HG03442 (cell line): ENCODE measurements around the gene RPS6KA5.

ENCODE experiments used
- ATAC-seq: cut with Tn5 transposase; IDR thresholded peaks from one replicate; pipeline ENCODE4 v1.9.1; 2021; ENCODE audit warnings: mild to moderate bottlenecking, moderate library complexity; ENCODE audit not compliant: unreplicated experiment

RPS6KA5 gene

DNA sequence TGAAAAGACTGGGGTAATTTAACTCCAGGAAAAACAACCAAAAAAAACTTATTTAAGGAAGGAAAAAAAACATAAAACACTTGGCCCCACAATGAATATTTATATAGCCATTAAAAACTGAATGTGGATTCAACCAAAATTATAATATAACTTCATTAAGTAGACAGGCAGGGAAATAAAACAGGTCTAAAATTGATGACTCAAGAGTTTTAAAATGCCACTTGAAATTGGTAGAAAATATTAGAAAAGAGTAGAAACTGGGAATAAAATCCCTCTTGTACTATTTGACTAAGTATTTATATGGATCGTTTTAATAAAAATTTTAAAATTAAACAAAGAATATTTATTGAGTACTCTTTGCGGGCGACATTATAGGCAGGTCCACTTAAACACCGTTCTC lies 28.8 kb downstream of the RPS6KA5 start:
- no peak for ATAC-seq

DNA sequence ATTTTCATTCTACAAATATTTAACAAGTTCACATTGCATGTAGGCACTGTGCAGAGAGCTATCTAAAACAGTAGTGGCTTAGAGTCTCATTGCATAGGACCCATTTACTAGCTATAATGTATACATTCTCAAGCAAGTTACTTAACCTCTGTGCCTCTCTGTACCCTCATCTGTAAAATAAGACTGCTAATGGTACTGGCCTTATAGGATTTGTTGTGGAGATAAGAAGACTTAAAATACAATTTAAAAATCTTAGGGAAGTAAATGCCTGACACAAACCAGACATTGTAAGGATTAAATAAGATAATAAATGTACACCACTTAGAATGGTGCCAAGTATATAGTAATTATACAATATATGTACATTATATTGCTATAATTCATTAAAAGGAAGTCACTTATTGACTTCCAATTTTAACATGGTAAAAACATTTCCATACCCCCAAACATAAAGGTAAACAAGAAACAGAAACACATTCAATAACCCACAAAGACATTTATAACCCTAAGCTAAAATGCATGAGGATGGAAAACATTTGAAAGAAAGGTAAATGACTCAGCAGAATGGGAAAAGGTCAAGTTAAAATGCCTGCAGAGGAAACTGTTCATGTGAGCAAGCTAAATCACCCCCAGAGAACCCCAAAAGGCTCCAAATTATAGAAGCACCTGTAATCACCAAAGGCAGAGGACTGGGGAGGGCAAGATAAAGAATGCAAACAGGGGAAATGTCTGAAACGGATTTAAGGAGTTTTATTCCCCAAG lies 30.8 kb downstream of the RPS6KA5 start:
- ATAC-seq = no peak

DNA sequence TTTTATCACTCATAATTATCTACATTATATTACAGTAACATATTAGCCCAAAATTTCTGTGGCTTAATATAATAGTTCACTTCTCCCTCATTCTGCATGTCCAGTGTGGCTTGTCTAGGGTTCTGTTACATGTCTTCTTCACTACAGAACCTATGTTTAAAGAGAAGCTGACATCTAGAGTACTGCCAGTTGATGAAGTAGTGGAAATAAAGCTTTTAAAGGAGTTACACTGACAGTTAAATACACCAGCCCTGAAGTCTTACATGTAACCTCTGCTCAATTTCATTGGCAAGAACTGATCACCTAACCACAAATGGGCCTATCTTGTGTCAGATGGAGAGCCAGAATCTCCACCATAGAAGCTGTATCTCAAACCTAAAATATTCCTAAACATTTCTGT lies 32.9 kb downstream of the RPS6KA5 start:
- no peak for ATAC-seq

DNA sequence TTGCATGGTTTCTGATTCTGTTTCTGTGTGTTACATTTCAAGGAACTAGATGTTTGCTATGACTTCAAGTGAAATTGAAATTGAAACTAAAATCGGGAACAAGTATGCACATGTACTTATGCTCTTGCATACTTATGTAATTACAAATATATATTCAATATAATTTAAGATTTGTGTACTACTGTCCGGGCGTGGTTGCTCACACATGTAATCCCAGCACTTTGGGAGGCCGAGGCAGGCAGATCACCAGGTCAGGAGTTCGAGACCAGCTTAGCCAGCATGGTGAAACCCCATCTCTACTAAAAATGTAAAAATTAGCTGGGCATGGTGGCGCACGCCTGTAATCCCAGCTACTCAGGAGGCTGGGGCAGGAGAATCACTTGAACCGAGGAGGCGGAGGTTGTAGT lies 37.8 kb downstream of the RPS6KA5 start:
- peak; percentile 89 for ATAC-seq

DNA sequence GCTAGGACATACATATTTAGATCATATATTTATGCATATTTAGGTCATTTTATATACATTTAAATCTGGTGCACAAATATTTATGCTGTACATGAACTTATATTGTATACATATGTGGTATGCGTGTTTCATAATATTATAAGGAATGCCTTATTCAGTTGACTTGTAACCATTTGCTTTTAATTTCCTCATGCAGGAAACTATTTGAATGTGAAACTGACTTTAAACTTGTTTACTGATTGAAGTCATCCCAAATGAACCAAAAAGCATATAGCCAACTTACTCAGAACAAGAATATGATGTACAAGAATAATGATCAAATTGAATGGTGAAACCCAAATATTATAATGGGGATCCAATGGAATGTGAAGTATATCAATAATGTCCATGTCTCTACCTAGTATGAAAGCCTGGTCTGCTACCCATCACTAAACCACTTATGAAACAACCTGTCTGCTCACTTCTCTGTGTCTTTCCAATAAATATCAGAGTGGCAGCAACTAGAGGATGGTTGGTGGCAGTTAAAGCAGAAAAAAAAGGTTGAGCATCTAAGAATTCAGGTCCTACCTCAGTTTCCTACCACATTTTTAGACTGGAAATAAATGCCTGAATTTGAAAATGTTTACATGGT lies 38.3 kb downstream of the RPS6KA5 start:
- ATAC-seq = peak; percentile 28

DNA sequence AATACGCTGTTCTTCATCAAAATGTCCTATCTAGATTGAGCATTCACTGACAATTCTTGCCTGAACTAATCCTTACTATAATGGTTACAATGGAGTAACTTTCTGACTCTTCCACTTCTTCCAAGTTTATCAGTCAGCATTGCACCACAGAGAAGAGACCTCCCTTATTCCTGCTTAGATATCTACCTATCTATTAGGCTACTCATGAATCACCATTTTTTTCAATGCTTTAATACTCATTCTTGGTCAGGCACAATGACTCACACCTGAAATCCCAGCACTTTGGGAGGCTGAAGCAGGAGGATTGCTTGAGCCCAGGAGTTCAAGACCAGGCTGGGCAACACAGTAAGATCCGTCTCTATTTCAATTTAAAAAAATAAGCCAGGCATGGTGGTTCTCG lies 39.3 kb downstream of the RPS6KA5 start:
- no peak for ATAC-seq

DNA sequence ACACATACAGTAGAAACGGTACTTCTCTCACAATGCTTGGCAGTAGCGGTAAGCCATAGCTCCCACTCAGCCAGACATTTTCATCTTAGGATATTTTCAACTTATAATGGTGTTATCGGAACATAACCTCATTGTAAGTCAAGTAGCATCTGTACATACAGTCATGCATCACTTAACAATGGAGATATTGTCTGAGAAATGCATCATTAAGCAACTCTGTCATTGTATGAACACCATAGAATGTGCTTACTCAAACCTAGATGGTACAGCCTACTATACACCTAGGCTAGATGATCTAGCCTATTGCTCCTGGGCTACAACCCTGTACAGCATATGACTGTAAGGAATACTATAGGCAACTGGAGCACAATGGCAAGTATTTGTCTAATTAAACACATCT lies 40.8 kb downstream of the RPS6KA5 start:
- ATAC-seq = no peak

DNA sequence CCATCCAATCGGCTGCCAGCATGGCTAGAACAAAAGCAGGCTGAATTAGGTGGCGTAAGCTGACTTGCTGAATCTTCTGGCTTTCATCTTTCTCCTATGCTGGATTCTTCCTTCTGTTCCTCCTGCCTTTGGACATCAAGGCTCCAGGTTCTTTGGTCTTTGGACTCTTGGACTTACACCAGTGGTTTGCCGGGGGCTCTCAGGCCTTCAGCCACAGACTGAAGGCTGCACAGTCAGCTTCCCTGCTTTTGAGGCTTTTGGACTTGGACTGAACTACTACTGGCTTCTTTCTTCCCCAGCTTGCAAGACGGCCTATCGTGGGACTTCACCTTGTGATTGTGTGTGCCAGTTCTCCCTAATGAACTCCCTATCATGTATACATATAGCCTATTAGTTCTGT lies 42.0 kb downstream of the RPS6KA5 start:
- ATAC-seq = no peak

DNA sequence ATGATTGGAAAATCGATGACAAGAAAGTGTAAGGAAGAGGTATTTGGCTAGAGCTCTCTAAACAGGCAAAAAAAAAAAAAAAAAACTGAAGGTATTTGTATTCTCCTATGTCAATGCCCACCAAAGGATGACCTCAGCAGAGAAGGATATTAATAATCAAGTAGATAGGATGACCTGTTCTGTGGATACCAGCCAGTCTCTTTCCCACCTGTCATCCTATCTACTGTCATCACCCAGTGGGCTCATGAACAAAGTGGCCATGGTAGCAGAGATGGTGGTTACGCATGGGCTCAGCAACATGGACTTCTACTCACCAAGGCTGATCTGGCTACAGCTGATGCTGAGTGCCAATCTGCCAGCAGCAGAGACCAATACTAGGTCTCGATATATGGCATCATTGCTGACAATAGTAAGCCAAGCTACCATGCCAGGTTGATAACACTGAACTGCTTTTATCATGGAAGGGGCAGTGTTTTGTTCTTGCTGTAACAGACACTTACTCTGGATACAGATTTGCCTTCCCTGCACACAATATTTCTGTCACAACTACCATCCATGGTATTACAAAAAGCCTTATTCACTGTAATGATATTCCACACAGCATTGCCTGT lies 43.5 kb downstream of the RPS6KA5 start:
- no peak for ATAC-seq

DNA sequence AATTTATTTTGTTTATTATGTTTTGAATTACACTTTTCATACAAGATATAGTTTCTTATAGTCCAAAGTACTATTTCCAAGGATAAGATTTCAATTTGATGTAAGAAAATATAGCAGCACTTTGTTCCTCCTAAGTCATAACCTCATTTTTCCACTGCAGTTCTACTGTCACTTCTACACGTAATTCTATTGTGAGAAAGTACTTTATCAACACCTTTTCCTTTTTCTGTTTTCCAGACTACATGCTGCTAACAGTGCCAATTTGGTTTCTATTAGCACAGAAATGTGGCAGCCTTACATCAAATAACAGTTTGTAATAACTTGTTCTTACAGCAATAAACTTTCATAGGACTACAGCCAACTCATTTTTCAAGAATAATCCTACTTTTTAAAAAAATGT lies 45.0 kb downstream of the RPS6KA5 start:
- ATAC-seq = no peak

DNA sequence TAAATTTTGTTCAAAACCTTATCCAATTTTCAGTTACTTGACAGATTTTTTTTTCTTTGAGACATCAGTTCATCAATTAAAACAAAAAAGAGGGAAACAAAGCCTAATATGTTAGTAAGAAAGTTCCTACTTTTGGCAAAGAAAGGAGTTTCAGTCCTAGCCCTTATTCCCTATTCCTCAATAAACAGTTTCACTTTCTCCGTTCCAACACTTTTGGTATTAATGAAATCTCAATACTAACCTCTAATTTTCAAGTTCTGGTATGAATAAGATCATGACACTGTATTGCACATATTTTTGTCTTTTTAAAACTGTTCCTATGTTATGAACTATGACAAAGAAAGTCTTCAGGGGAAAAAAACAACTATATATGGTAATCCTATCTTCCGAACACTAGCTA lies 48.4 kb downstream of the RPS6KA5 start:
- ATAC-seq = no peak

DNA sequence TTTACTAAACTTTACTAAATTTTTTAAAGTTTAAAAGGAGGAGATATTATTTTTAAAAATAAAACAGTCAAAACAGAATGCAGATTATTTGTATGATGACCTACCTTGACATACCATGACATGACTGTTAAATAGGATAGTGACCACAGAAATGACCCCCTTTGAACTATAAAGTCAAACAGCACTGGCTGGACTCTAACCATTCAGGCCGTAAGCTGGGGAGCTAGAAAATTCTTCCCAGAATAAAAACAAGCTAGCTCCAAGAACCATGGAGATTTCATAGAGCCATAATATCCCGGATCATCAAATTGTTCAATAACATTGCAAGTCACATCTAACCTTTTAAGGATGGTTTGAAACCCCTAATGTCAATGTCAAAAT lies 50.3 kb downstream of the RPS6KA5 start:
- ATAC-seq = no peak

DNA sequence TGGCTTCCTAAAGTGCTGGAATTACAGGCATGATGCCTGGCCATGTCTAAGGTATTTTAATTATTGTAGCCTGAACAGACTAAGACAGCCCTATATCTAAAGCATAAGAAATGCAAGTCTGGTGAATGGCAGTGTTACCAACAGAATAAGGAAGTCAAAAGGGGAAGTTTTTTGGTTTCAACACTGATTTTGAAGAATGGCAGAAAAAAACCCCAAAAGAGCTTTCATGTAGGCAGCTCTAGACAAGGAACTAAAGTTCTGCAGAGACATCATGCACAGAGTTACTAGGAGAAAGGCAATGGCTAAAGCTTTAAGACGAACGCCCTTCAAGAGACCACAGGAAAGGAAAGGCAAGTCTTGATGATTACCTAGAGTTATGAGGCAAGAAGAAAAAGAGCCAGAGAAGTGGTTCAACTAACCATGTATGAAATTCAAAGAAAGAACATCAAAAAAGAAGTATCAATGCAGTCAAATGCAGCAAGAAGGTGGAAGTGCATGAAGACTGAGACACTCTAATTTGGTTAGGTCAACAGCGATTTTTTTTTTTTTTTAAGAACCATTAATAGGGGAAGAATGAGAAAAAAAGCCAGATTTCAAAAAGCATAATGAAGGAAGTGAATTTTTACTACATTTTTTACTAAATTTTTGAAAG lies 50.8 kb downstream of the RPS6KA5 start:
- peak; percentile 91 for ATAC-seq

DNA sequence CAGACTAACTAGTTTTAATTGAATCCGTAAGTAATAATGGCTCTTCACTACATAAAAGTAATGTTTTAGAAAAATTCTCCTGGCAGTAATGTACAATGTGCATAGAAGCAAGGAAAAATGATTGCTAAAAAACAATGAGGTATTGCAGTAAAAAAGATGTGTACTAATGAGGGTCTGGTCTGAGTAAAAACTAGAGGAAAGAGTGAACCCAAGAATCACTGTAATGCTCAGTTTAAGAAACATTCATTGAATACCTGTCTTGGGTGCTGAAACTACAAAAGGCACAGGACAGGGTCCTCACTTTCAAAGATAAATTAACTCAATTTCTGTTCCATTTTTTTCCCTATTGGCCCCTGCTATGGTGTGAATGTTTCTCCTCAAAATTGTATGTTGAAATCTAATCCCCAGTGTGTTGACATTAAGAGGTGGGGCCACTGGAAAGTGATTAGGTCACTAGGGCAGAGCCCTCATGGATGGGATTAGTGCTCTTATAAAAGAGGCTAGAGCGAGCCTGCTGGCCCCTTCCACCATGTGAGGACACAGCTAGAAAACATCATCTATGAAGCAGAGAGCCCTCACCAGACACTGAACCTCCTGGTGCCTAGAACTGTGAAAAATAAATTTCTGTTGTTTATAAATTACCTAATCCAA lies 51.6 kb downstream of the RPS6KA5 start:
- ATAC-seq = no peak

DNA sequence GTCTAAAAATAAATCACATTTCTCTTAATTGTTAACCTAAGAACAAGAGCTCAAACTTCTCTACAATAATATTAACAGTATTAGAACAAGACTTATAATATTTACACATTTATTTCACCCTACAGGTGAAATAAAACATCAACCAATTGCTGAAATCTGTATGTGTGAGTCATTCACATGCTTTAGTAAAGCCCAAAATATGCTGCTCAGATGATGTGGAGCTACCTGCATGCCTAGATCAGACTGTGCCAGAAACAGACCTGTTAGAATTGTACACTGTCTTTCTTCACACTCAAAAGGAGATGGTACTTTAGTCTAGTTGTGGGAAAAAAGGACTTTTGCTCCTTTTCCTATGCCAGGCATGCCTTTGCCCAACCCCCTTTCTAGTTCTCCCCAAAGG lies 54.7 kb downstream of the RPS6KA5 start:
- no peak for ATAC-seq

DNA sequence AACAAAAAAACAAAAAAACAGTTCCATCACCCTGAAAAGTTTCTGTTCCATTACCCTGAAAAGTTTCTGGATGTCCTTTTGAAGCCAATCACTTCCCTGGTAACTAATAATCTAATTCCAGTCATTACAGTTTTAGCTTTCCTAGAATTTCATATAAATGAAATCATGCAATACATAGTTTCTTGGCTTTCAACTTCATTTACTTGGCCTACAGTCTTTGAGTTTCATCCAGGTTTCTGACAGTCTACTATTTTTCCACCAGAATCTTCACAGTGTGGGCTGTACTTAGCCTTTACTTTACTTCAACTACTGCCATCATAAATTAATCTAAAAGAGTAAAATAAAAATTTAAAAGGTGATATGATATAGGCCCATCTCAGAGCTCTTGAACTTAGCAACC lies 55.5 kb downstream of the RPS6KA5 start:
- ATAC-seq = no peak

DNA sequence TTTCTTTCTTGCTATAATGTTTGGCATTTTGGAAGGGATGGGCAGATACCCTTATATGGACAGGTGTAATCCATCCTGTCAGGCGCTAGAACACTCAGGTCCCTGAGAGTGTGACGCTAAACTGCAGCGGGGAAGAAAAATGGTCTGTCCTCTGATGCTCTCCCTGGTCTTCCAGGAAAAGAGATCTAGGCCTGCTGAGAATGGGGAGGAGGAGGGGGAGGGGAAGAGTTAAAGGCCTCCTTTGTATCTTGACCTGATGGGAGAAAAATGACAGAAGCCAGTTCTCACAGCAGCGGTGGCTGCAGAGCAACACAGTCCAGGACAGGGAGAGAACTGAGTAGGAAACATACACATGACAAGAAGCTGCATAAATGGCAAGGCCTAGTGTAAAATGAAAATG lies 61.1 kb downstream of the RPS6KA5 start:
- ATAC-seq = no peak

DNA sequence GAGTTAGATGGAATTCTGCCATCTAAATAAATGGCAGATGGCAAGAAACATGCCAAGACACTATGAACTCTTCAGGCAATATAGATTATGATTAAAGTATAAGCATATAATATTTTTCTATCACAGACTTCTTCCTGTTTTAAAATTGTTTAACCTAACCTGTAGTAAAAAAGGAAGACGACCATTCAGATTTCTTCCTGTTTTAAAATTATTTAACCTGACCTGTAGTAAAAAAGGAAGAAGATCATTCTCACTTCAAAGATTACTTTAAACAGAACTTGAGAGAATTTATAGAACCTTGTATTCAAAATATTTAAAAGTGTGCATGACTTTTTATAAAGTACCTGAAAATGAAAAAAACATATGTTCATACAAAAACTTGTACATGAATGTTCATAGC lies 63.5 kb downstream of the RPS6KA5 start:
- no peak for ATAC-seq

DNA sequence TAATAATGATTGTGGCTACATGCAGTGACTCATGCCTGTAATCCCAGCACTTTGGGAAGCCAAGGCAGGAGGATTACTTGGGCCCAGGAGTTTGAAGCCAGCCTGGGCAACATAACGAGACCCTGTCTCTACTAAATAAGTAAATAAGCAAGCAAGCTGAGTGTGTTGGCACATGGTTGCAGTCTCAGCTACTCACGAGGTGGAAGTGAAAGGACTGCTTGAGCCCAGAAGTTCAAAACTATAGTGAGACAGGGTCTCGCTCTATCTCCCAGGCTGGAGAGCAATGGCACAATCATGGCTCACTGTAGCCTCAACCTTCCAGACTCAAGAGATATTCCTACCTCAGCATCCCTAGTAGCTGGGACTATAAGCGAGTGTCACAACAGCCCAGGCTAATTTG lies 64.7 kb downstream of the RPS6KA5 start:
- no peak for ATAC-seq

DNA sequence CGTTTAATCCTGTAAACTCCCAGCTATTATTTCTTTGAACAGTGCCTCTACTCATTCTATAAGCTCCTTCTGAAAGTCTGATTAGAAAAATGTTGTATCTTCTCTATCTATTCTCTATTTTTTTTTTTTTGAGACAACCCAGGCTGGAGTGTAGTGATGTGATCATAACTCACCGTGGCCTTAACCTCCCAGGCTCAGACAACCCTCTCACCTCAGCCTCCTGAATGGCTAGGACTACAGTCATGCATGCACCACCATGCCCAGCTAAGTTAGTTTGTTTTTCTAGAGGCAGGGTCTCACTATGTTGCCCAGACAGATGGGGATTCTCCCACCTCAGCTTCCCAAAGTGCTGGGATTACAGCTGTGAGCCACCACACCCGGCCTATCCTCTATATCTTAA lies 66.6 kb downstream of the RPS6KA5 start:
- no peak for ATAC-seq

DNA sequence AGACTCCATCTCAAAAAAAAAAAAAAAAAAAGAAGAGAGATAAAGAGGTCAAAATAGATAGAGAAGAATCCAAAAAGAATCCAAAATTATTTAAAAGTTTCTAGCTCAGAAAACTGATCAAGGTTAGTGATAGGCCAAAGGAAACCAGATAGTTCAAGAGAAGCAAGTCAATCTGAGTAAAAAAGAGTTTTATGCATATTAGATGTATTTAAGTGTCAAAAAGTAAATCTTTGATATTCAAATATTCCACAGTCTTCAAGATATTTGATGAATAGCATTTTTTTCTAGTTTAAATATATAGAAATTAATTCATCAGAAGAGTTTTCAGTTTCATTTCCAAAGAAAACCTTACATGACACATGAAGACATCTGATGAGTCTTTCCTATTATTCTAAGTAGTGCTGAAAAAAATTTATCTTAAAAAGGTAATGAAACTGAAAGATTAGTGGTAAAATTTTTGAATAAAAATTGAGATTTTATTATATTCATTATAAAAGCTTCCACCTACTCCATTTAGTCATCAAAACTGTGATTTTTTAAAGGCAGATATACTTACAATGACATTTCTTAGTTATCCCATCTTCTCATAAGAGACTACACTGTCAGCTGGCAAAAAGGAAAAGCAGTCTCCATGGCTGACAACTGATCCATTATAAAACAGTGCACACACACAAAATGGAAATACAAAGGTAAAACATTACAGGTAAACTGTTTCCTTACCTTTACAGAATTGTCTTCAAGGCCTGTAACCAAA lies 68.6 kb downstream of the RPS6KA5 start:
- ATAC-seq = no peak
